GM21717 (cell line): ENCODE data around the gene UBL4B.

Experiments
- ATAC-seq: cut with Tn5 transposase; IDR thresholded peaks from one replicate; pipeline ENCODE4 v1.9.1; 2021; ENCODE audit warnings: mild to moderate bottlenecking, moderate library complexity; ENCODE audit not compliant: unreplicated experiment

UBL4B gene

GRCh38 chr1:110112656-110113055 lies 413 bp downstream of the UBL4B start:
- ATAC-seq = no peak

GRCh38 chr1:110113551-110113950 lies 1.3 kb downstream of the UBL4B start:
- ATAC-seq = no peak

DNA sequence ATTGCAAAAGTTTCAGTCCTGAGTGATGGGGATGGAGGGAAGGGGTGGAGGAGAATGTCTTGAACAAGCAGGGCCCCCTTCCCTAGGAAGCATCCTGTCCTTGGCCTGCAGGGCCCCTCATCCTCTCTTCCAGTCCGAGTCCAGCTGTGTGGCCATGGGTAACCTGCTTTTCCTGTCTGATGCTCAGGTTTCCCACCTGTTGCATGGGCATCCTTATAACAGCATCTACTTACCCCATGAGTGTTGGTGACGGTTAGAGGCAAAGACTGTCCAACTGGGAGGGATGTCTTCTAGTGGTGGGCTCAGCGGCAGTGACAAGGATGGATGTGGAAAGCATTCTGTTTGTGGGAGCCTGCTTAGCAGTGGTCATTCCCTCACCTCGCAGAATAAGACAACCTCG lies 1.9 kb downstream of the UBL4B start:
- no peak for ATAC-seq

DNA sequence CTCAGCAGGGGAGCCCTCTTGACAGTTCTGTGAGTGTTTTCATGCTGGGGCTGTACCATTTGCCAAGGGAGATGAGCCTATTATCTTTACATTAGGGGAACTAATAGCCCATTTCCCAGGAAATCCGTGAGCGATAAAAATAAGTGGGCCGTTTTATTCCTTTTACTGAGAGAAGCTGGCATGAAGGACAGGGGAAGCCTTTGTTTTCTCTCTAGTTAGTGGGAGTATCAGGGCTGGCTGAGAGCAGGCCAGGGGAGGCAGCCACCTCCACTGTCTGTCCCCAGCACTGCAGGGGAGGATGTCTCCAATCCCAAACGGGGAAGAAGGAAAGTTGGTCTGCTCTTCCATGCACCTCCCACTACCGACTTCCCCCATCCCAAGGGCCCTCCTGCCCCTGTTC lies 2.5 kb downstream of the UBL4B start:
- ATAC-seq = no peak

DNA sequence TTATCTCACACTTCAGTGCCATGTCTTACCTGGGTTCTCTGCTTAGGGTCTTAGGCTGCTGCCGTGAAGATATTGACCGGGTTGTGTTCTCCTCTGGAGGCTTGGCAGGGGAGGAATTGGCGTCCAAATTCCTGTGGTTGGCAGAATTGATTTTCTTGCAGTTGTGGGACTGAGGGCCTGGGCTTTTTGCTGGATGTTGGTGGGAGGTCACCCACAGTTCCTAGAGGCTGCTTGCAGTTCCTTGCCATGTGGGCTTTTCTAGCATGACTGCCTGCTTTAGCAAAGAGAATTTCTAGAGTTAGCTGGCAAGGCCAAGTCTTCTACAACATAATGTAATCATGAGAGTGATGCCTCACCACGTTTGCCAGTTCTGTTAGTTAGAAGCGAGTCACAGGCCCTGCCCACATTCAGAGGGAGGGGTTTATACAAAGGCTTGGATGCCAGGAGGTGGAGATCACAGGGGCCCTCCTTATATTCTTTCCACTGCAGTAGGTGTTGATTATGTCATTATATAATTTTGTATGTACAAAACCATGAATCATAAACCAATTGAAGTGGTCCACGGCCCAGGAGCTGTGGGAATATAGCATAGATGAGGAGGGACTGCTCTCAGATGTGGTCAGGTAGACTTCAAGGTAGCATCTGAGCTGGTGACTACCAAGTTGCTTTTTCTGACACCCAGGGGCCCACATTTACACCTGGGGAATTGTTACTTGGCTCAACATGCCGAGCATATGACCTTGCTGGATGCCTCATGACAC lies 6.6 kb downstream of the UBL4B start:
- ATAC-seq = no peak

- no peak for ATAC-seq
These were observed 7.6 kb downstream of the UBL4B start for GRCh38 chr1:110119843-110120242.

DNA sequence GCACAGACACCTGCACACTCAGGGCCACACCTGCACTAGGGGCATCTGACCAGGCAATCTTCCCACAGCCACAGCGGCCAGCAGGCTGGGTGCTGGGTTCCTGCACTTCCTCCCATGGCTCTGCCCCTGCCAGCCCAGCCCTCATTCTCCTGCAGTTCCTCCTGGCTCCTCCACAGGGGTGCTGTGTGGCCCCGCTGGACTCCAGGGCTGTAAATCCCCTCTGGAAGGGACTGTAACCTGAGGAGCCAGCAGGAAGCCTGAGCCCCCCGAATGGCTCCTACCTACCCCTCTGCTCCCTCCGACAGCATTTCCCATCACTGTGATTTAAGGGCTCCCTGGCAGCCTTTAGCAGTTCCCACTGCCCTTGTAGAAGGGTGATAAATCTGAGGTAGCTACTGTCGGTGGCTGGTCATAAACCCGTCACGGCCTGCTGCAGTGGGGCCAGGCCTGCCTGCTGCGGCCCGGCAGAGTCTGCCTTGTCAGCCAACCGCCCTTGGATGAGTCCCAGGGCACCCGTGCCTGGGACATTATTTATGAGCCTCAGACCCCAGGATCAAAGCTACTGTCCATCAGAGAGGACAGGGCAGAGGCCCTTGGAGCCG lies 8.8 kb downstream of the UBL4B start:
- no peak for ATAC-seq

GRCh38 chr1:110123224-110123623 lies 11.0 kb downstream of the UBL4B start:
- ATAC-seq = no peak

DNA sequence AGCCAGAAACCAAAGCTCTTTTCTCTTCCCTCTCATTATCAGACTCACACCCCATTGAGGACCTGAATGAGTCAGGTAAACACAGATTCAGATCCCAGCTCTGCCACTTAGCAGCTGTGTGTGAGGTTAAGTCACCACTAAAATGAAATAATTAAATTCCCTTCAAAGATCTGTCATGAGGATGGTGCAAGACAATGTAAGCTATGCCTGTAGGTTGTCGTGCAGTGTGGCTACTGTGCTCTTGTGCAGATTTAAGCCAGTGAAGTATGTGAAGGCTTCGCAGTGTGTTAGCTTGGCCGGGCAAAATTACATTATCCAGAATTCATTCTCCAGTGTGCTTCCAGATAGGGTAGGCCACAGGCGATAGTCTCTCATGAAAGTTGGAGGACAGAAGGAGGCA lies 13.6 kb downstream of the UBL4B start:
- ATAC-seq = no peak

DNA sequence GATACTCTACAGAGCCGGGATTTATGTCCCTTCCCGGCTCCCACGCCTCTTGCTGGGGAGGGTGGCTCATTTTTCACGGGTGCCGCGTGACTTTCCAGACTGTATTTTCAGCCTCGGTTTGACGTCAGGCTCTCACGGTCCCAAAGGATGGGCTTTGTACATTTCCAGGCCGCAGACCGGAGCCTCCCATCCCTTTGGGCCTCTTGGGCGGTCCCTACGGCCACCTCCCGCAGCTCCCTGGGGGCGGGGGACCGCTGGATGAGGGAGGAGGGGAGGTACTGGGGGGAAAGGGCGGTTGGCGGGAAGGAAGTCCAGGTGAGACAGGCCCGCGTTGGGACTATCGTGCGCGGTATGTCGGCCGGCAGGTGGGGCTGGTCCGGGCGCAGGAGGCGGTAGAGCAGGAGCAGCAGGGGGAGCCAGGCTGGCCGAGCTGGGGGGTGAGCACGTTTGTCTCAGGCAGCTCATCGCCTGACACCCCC lies 17.9 kb downstream of the UBL4B start:
- ATAC-seq = no peak

DNA sequence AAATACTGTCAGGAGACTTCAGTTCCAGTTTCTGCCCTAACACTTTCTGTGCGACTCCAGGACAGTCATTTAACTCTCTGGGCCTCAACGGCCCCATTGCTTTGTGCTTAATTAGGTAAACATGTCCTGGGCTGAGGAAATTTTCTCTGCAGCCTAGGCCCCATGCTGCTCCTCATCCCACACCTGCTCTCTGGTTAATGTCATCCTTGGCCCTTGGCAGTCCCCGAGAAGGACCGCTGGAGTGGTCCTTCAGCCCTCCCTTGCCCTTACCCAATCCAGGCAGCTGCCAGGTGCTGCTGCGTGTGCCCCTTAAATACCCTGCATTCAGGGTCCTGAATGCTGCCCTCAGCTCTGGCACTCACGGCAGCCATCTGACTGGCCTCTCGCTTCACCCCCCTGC lies 18.7 kb downstream of the UBL4B start:
- ATAC-seq = no peak

- ATAC-seq = no peak
These were observed 20.4 kb downstream of the UBL4B start for GRCh38 chr1:110132682-110133081.

GRCh38 chr1:110133436-110133835 lies 21.2 kb downstream of the UBL4B start:
- ATAC-seq = no peak

DNA sequence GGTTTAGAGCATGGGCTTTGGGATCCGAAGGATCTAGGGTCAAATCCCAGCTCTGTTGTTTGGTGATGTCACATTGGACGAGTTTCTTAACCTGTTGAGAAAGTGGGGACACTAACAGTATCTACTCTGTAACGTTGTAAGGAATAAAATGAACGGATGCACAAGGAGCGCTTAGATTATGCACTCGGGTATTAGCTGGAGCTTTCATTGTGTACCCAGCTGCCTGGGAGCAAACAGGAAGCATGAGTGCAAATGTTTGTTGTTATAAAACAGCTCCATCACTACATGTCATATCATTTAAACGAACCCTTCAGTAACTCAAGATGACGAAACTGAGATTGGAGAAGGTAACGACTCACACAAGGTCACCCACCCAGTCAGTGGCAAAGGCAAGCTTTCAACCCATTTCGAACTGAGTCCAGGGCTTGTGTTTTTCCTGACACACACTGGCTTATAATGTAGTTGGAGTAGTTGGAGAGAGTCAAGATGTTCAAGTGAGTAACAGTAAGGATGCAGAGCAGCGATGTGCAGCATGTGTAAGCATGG lies 21.9 kb downstream of the UBL4B start:
- ATAC-seq = no peak

- ATAC-seq = no peak
These were observed 23.0 kb downstream of the UBL4B start for GRCh38 chr1:110135246-110135645.

DNA sequence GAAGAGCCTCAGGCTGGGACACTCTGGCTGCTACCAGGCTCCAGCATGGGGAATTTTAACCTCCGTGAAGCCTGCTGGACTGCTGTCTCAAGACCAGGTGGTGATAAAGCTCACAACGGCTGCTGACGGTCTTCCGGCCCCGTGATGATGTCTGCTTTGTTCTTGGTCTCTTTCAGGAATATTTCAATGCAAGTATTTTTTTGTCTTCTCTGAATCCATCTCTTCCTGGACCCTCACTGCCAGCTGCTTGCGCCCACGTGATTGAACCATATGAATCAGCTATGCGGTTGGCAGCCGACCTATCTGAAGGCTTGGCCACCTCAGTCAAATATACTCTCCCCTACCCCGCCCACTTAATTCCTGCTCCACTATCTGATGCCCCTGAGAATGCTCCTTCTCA lies 23.4 kb downstream of the UBL4B start:
- ATAC-seq = no peak

DNA sequence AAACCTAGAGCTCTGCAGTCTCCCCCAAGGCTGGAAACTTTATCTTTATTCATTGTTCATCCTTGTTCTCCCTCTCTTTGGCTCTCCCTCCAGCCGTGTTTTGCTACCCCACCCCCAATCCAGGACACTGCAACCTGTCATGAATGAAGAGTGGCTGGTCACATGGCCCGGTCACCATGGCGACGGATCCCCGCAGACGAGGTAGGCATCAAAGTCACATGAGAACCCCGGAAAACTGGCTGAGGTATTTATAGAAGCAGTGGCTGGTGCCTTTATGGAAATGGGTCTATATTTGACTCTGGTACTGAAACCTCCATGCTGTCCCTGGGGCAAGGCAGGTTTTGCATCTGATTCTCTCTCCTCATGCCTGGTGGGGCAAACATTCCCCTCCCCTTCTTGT lies 24.7 kb downstream of the UBL4B start:
- no peak for ATAC-seq

DNA sequence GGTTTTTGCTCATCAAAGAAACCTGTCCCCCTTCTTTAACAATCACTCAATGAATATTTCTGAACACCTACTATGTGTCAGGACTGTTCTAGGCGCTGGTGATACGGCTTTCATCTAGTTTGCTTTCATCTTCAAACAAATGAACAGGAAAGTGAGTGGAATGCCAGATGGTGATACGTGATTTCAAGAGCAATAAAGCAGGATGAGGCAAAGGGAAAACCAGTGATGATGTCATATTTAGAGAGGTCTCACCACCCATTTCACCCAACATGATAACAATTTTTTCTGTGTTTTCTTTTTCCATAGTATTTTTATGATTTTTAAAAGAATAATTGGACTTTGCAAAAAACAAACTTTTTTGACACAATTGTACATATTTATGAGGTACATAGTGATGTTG lies 26.7 kb downstream of the UBL4B start:
- ATAC-seq = no peak

DNA sequence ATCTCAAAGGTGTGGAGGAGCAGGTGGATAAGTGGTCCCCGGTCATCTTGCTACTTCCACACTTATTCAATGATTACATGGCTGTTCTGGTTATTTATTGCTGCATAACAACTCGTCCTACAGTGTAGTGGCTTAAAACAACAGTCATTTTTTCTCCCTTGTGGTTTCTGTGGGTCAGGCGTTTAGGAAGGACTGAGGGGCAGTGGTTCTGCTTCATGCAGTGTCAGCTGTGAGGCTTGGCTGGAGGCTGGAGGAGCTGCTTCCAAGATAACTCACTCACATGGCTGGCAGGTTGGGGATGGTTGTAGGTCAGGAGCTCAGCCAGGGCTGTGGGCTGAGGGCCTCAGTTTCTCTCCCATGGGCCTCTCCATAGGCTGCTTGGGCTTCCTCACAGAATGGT lies 32.1 kb downstream of the UBL4B start:
- no peak for ATAC-seq

- no peak for ATAC-seq
These were observed 36.7 kb downstream of the UBL4B start for GRCh38 chr1:110148961-110149360.

- ATAC-seq = no peak
These were observed 38.3 kb downstream of the UBL4B start, which contains the start of gene SLC6A17 for GRCh38 chr1:110150330-110151174. Gene SLC6A17, plus strand, starts transcription at chr1:110150494. Its CDS starts 16,436 bp downstream, at chr1:110166930.
